ENCODE measurements around the gene COA1.
"Not testable (repeated sequence)": the region's sequence is repeated elsewhere in the genome, so short reads cannot be mapped to it uniquely, and the experiment has no call there.

The COA1 gene

GRCh38 chr7:43750016-43750887 is 20.9 kb upstream of the COA1 start:
- peaks cover 12% of the 10 kb centered on the region for H3K4me1 Mint-ChIP-seq
- no peak for DNase-seq
- peak; percentile 15 for ATAC-seq
- no peaks in the 10 kb centered on the region for H3K9me3 Mint-ChIP-seq
- H3K36me3 Mint-ChIP-seq (ENCODE audit: low read depth) = no peaks in the 10 kb centered on the region
- H3K27me3 Mint-ChIP-seq = peaks cover 11% of the 10 kb centered on the region
- H3K27ac Mint-ChIP-seq = peak overlapping the region; percentile 54
- no peak overlapping the region for H3K4me3 Mint-ChIP-seq

DNA sequence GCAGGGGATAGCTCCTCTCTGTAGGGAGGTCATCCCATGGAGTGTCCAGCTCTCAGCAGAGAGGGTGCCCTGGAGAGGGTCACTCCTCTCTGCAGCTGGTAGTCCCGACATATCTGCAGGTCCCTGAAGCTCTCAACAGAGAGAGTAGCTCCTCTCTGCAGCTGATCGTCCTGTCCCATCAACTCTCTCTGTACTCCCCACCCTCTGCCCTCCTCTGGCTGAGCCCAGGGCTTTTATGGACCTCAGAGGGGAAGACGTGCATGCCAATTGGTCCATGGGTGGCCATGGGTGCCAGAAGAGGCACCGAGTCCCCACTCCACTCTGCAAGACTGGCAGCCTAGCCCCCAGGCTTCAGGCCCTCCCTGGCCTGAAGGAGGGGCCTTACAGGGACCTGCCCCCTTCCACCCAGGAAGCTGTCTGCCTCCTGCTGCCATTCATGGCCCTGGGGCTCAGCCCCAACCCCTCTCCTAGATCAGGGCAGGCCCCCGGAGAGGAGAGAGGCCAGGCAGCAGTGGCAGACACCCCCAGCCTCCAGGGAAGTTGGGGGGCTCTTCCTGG is 20.1 kb upstream of the COA1 start:
- Mint-ChIP-seq H3K27me3 (peaks cover 11% of the 10 kb centered on the region), H3K4me3 (no peak overlapping the region), H3K36me3 (ENCODE audit: low read depth) (no peaks in the 10 kb centered on the region), H3K27ac (no peak overlapping the region), H3K4me1 (peaks cover 12% of the 10 kb centered on the region), H3K9me3 (no peaks in the 10 kb centered on the region)
- no peak for DNase-seq
- no peak for ATAC-seq

DNA sequence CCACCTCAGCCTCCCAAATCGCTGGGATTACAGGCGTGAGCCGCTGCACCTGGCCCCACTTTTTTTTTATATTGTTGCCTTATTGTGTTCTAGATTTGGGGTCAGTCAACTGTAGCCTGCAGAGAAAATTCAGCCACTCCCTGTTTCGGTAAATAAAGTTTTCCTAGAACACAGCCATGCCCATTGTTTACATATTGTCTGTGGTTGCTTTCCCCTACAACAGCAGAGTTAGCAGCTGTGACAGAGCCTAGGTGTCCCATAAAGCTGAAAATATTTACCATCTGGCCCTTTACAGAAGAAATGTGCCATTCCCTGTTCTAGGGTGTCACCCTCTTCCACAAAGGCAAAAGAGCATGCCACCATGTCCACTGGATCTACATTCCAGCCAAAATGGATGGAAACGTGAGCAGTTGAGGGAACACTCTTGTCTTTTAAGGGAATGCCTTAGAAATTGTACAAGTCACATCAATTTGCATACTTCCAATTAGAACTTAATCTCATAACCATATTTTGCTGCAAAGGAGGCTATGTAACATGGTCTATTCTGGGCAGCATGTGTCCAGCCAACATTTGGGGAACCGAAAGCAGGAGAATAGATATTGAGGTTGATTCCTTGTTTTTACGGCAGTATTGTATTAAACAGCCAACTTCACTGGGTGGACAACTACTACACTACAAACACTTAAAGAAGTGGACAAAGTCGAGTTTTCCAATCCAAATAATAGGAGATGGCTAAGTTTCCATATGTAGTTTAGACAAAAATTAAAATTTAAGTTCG is 18.2 kb upstream of the COA1 start:
- Mint-ChIP-seq H3K27ac (no peak overlapping the region), H3K9me3 (no peaks in the 10 kb centered on the region), H3K4me1 (peaks cover 12% of the 10 kb centered on the region), H3K4me3 (no peak overlapping the region), H3K36me3 (ENCODE audit: low read depth) (no peaks in the 10 kb centered on the region), H3K27me3 (peaks cover 11% of the 10 kb centered on the region)
- ATAC-seq (no peak), DNase-seq (no peak)

- Mint-ChIP-seq H3K27me3 (peaks cover 6% of the 10 kb centered on the region), H3K36me3 (ENCODE audit: low read depth) (no peaks in the 10 kb centered on the region), H3K27ac (no peak overlapping the region), H3K4me1 (no peaks in the 10 kb centered on the region), H3K9me3 (no peaks in the 10 kb centered on the region), H3K4me3 (no peak overlapping the region)
- DNase-seq (no peak), ATAC-seq (no peak)
Observed at GRCh38 chr7:43742692-43743091, 13.4 kb upstream of the COA1 start.

DNA sequence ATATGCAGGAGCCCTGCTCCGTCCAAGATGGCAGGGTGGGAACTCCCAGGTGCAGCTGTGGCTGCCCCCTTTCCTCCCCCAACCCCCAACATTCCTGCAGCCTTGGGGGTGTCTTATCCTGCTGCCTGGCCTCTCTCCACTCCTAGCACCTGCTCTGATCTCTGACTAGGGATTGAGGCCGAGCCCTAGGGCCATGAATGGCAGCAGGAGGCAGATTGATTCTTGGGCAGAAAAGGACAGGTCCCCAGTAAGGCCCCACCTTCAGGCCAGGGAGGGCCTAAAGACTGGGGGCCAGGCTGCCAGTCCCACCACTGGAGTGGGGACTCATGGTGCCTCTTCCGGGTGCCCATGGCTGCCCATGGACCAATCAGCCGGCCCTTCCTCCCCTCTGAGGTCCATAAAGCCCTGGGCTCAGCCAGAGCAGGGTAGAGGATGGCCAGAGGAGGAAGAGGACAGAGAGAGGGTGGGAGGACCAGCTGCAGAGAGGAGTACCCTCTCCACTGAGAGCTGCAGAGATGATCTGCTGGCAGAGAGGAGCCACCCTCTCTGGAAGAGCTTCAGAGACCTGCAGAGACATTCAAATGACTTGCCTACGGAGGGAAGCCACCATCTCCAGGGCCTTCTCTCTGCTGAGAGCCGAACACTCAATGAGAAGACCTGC is 8.3 kb upstream of the COA1 start:
- Mint-ChIP-seq H3K4me3 (no peak overlapping the region), H3K27me3 (no peaks in the 10 kb centered on the region), H3K27ac (no peak overlapping the region), H3K9me3 (no peaks in the 10 kb centered on the region), H3K4me1 (peaks cover 23% of the 10 kb centered on the region), H3K36me3 (ENCODE audit: low read depth) (no peaks in the 10 kb centered on the region)
- no peak for DNase-seq
- ATAC-seq = no peak

GRCh38 chr7:43735802-43736603 is 6.7 kb upstream of the COA1 start:
- Mint-ChIP-seq H3K4me1 (peaks cover 26% of the 10 kb centered on the region), H3K9me3 (no peaks in the 10 kb centered on the region), H3K27me3 (no peaks in the 10 kb centered on the region), H3K36me3 (ENCODE audit: low read depth) (no peaks in the 10 kb centered on the region), H3K4me3 (no peak overlapping the region), H3K27ac (peak overlapping the region; percentile 79)
- DNase-seq (peak; percentile 46), ATAC-seq (peak; percentile 99)

DNA sequence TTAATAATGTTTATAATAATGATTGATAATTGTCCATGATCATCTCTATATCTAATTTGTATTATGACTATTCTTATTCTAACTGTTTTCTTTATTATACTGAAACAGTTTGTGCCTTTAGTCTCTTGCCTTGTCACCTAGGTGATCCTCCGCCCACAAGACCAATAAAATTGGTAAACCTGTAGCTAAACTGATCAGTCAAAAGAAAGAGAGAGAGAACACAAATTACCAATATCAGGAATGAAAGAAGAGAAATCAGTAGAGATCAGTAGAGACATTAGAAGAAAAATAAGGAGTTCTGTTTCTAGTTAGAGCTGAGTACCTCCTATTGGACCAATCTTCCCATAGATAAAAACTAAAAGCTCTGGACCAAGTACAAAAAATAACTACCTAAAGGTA is 6.1 kb upstream of the COA1 start:
- ATAC-seq (no peak), DNase-seq (no peak)
- Mint-ChIP-seq H3K9me3 (no peaks in the 10 kb centered on the region), H3K4me1 (peaks cover 27% of the 10 kb centered on the region), H3K27ac (peak overlapping the region; percentile 79), H3K27me3 (no peaks in the 10 kb centered on the region), H3K36me3 (ENCODE audit: low read depth) (no peaks in the 10 kb centered on the region), H3K4me3 (no peak overlapping the region)

DNA sequence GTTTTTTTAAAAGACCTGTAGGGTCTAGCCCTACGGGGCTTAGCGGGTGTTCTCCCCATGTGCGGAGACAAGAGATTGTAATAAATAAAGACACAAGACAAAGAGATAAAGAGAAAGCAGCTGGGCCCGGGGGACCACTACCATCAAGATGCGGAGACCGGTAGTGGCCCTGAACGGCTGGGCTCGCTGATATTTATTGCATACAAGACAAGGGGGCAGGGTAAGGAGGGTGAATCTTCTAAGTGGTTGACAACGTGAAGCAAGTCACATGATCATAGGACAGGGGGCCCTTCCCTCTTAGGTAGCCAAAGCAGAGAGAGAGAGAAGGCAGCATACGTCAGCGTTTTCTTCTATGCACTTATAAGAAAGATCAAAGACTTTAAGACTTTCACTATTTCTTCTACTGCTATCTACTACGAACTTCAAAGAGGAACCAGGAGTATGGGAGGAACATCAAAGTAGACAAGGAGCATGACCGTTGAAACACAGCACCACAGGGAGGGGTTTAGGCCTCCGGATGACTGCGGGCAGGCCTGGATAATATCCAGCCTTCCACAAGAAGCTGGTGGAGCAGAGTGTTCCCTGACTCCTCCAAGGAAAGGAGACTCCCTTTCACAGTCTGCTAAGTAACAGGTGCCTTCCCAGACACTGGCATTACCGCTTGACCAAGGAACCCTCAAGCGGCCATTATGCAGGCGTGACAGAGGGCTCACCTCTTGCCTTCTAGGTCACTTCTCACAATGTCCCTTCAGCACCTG is 5.4 kb upstream of the COA1 start:
- ATAC-seq; H3K27me3 Mint-ChIP-seq; H3K9me3 Mint-ChIP-seq; H3K4me3 Mint-ChIP-seq; DNase-seq; H3K36me3 Mint-ChIP-seq (ENCODE audit: low read depth): not testable (repeated sequence)
- peaks cover 29% of the 10 kb centered on the region for H3K4me1 Mint-ChIP-seq
- H3K27ac Mint-ChIP-seq = peak overlapping the region; percentile 62

- not testable (repeated sequence) for H3K36me3 Mint-ChIP-seq (ENCODE audit: low read depth); H3K27ac Mint-ChIP-seq; ATAC-seq; H3K27me3 Mint-ChIP-seq; H3K9me3 Mint-ChIP-seq; DNase-seq; H3K4me3 Mint-ChIP-seq
- peaks cover 51% of the 10 kb centered on the region for H3K4me1 Mint-ChIP-seq
Observed at GRCh38 chr7:43731494-43731893, 2.2 kb upstream of the COA1 start.

- ATAC-seq (no peak), DNase-seq (no peak)
- H3K36me3 Mint-ChIP-seq (ENCODE audit: low read depth) = peaks cover 12% of the 10 kb centered on the region
- H3K27me3 Mint-ChIP-seq = no peaks in the 10 kb centered on the region
- H3K9me3 Mint-ChIP-seq = no peaks in the 10 kb centered on the region
- peaks cover 42% of the 10 kb centered on the region for H3K4me1 Mint-ChIP-seq
- H3K4me3 Mint-ChIP-seq = peak overlapping the region; percentile 92
- H3K27ac Mint-ChIP-seq = peak overlapping the region; percentile 78
Observed at GRCh38 chr7:43729924-43730248, 563 bp upstream of the COA1 start.

DNA sequence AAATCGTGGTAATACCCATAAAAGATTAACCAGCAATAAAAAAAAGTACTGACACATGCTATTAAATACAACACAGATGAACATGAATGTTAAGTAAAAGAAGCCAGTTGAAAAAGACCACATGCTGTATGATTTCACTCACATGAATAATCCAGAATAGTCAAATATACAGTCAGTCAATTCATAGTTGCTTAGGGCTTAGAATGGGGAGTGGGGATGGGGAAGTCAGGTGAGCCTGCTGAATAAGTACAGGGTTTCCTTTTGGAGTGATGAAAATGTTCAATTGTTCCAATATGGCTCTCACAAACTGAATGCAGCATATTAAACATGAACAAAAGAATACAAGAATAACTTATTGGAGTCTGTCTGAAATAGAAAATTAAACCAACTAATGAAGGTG is 1.8 kb downstream of the COA1 start:
- H3K36me3 Mint-ChIP-seq (ENCODE audit: low read depth) = peaks cover 18% of the 10 kb centered on the region
- H3K4me3 Mint-ChIP-seq = peak overlapping the region; percentile 92
- no peaks in the 10 kb centered on the region for H3K27me3 Mint-ChIP-seq
- H3K27ac Mint-ChIP-seq = peak overlapping the region; percentile 13
- peaks cover 48% of the 10 kb centered on the region for H3K4me1 Mint-ChIP-seq
- no peak for DNase-seq
- ATAC-seq = no peak
- no peaks in the 10 kb centered on the region for H3K9me3 Mint-ChIP-seq

- Mint-ChIP-seq H3K4me3 (peak overlapping the region; percentile 92), H3K27ac (peak overlapping the region; percentile 13), H3K27me3 (no peaks in the 10 kb centered on the region), H3K9me3 (no peaks in the 10 kb centered on the region), H3K4me1 (peaks cover 48% of the 10 kb centered on the region), H3K36me3 (ENCODE audit: low read depth) (peaks cover 18% of the 10 kb centered on the region)
- no peak for ATAC-seq
- no peak for DNase-seq
Observed at GRCh38 chr7:43727003-43727402, 2.3 kb downstream of the COA1 start.

DNA sequence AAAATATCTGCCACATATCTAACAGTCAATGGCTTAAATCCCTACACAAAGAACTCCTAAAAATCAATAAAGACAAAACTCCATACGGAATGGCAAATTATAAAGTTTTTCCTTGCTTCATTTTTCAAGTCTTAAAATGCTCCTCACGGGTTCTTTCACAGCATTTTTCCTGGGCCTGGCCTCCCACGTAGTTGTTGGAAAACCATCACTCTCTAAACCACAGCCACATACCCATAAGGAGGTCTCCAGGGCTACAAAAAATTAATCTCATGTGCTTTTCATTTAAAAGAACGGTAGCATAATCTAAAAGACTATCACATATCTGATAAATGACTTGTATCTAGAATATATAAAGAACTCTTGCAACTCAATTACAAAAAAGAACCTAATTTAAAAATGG is 2.9 kb downstream of the COA1 start:
- DNase-seq = no peak
- H3K4me3 Mint-ChIP-seq = peak overlapping the region; percentile 92
- H3K36me3 Mint-ChIP-seq (ENCODE audit: low read depth) = peaks cover 18% of the 10 kb centered on the region
- ATAC-seq = no peak
- no peak overlapping the region for H3K27ac Mint-ChIP-seq
- peaks cover 46% of the 10 kb centered on the region for H3K4me1 Mint-ChIP-seq
- no peaks in the 10 kb centered on the region for H3K27me3 Mint-ChIP-seq
- H3K9me3 Mint-ChIP-seq = no peaks in the 10 kb centered on the region

Data from activated naive CD8-positive, alpha-beta T cell treated with anti-CD3 and anti-CD28 coated beads, Interleukin-2, amount 50 U/mL, for 24 hours (primary cell).